Measurements from ENCODE around the gene DNAJB8.
A peak's percentile ranks its signal among the peaks of the same experiment; 100 is the strongest.

DNAJB8 gene

DNA sequence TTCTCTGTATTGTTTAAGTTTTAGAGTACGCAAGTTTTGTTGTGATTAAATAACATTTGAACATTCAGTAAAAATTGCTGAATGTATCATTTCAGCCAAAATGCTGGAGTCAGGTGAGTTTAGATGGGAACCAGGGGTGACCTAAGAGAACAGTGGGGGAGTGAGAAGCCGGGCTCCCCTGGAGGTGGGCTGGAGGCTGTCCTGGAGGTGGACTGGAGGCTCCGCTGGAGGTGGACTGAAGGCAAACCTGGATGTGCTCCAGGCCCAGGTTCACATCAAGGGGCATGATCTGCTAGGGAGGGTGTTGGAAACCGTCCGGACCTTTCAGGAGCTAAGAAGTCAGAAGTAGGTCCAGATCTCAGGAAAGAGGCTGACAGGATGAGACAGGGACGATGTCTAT lies 23.7 kb downstream of the DNAJB8 start:
- DNase-seq, result no peak

DNA sequence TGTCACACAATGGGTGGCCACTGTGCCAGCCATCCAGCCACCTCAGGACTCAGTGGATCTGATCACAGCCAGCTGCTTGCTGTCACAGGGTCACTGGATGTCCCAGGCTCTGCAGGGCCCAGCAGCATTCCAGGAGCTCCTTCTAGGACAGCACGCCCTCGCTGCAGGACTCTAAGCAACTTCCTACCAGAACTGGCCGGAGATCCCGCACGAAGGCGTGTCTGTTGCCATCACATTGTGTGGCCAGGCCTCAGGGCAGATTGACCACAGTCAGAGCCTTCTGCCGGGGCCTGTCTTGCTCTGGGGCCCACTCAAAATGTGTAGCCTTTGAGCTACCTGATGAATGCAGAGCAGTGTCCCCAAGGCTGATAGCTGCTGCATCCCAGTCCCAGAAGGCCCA lies 24.6 kb downstream of the DNAJB8 start:
- DNase-seq, result no peak

DNA sequence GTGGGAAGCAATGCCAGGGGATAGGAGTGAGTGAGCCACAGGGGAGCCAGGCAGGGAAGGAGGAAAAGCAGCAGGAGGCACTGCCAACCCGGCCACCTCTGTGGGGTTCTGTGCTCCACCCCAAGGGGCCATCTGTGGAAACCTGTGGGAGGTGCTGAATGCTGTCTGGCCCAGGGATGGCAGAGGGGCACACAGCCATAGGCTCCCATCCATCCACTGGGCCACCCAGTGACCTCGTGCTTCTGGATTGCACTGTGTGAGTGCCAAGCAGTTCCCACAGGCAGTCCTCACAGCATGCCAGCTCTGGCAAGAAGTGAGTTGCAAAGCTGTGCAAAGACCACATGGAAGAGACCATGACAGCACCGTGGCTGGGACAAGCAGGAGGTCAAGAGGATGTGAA lies 27.5 kb downstream of the DNAJB8 start:
- DNase-seq, result no peak

DNA sequence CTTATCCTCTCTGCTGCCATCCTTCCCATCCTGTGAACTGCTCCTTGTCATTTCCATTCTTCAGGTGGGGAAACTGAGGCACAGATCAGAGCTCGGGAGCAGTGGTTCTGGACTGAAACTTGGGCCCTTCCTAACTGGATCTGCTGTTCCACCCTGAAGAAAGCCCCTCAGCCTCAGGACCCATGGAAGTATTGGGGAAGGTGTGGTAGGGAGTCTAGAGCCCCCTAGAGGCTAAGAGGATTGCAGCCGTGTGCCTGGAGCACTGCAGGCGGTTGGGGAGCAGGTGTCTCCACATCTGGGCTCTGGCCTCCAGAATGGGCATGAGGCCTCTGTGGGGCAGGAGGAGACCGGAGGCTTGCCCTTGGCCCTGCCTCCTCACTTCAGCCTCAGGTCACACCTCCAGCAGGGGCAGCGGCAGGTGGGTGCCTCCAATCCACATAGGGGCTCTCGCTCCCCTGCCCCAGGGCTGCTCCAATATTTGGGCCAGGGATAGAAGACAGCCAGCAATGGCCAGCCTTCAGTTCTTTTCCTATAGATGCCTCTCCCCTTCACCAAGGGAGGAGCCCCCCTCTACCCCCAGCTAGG lies 28.1 kb downstream of the DNAJB8 start:
- peak; percentile 59 for DNase-seq

DNA sequence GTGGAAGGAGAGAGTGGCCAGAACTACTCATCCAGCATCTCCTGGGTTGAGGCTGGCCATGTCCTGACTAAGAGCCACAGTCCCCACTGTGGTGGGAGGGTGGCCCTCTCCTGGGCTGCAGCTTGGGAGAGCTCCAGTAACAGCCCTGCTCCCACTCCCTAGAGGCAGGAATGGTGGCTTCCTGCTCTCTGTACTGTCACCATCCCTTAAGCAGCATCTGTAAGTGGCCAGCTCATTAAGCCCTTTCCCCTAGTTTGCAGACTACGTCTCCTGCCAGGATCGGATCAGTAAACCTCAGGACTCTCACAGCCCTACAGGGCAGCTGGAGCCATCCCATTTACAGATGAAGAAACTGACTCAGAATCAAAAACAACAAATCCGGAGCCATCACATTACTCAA lies 30.5 kb downstream of the DNAJB8 start:
- DNase-seq, result no peak

DNA sequence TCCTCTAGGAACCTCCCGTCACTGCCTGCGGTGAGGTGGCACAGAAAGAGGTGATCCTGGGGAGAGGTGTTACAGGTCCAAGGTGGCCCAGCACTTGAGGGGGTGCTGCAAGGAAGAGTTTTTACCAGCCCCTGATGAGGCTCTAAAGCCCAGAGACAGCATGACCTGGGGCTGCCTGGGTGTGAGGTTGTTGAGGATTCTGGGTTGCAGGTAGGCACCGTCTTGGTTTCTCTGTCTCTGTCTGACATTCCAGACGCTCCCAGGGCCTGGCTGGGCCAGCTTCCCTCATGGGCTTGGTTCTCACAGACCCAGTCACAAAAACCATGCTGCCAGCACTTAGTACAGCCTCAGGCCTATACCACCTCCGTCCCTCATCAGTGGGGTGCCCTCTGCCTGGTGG lies 31.1 kb downstream of the DNAJB8 start:
- no peak for DNase-seq

- DNase-seq, result no peak
These were observed 31.6 kb downstream of the DNAJB8 start for GRCh38 chr3:128435058-128435457.

DNA sequence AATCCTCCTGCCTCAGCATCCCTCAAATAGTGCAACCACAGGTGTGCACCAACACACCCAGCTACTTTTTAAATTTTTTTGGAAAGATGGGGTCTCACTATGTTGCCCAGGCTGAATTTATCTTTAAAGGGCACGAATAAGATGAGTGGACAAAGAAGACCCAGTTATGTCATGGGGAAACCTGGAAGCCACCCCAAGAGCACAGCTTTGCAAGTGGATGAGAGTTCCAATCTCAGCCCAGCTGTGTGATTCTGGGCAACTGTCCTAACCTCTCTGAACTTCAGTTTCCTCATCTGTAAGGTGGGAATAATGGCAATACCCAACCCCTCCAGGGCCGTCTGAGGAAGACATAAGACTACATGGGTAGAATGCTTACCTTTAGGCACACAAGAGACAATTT lies 32.2 kb downstream of the DNAJB8 start:
- no peak for DNase-seq

DNA sequence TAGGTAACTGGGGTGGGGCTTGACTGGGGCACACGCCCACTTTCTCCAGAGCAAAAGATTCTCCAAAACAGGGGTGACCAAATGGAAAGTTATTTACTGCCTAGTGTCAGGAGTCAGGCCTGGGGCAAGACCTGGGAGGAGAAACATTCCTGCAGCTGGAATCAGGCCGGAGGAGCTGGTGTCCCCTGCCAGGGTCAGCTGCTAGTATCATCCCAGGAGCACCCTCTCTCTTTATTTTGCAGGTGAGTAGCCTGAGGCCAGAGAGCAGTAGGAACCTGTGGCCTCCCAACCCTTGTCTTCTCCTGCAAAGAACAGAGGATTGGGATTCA lies 32.9 kb downstream of the DNAJB8 start:
- DNase-seq, result no peak

DNA sequence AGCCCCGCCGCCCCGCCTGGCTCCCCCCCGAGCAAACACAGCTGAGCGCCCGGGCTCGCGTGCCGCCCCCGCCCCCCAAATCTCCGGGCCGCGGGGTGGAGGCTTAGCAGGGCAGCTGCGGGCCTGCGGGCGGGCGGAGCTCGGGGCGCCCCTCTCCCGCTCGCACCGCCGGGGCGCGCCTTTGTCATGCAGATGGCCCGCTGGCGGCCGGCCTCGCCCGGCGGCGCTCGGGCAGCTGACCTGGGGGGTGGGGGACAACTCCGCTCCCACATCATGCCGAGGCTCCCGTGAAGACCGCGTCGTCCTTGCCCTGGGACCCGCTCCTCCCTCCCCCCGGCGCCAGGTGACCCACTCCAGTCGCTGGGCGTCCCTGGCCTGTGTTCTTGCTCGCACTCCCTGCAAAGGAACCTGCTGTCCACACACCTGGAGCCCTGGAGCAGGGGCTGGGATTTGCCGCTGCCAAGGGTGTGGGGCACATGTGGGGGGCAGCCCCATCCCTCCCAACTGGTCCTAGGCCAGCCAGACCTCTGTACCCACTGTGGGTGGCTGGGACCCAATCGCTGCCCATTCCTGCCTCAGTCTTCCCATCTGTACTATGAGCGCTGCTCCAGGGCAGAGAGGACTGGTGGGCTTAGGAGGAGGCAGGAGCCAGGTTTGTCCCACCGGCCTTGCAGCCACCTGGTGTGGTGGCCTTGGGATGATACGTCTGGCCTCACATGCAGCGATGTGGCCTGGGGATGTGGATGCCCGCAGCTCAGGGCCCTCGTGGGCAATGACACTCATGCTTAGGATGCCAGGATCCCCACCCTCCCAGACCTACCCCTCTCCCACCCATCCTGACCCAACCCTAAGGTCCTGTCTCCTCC lies 33.5 kb downstream of the DNAJB8 start:
- peak; percentile 35 for DNase-seq

DNA sequence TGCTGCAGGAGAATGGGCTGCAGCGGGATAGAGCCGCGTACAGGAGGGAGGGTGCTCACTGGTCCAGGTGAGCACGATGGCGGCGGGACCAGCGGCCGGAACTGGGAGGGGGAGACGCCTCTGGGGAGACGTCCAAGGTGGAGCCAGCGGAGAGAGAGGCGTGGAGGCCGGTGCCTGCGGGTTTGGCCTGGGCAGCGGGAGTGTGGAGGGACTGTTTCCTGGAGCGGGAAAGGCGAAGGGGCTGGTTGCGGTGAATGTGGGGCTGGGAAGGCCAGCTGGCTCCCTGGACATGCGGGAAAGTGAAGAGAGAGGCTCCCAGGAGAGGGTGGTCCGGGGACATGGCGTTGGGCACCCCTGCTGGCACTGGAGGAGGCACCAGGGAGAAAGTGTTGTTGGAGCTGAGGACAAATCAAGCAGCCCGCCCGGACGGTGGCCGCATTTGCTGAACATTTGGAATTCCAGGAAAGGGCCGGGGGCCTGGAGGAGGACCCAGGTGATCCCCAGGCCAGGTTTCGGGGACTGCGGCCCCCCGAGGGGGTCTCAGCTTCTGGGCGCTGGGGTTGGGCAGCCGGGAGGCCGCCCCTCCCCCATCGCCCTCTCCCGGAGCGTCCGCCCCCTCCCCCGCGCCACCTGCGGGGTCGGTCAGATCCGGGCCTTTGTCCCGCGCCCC lies 34.3 kb downstream of the DNAJB8 start:
- no peak for DNase-seq

GRCh38 chr3:128431803-128432300 lies 34.8 kb downstream of the DNAJB8 start:
- no peak for DNase-seq

GRCh38 chr3:128430731-128431130 lies 36.0 kb downstream of the DNAJB8 start:
- no peak for DNase-seq

- DNase-seq, result no peak
These were observed 36.4 kb downstream of the DNAJB8 start for GRCh38 chr3:128430301-128430700.

- no peak for DNase-seq
These were observed 36.9 kb downstream of the DNAJB8 start for GRCh38 chr3:128429751-128430150.

DNA sequence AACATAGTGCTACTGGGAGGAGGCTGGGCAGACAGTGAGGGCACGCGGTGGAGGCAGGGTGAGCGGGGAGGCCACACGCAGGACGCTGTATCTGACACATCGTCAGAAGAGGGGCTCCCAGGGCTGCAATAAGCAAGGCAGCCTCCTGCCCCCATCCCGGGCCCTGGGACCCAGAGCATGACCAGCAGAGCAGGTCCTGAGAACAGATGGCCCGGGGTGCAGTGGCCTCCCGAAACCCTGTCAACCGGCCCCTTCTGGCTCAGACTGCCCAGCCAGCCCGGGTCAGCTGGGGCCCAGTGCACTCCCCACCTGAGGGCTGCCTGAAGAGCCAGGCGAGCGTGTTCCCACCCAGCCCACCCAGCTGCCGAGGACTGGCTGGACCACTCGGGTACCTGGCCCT lies 37.4 kb downstream of the DNAJB8 start:
- no peak for DNase-seq

- DNase-seq, result no peak
These were observed 38.5 kb downstream of the DNAJB8 start for GRCh38 chr3:128427872-128428822.

GRCh38 chr3:128427175-128427857 lies 39.4 kb downstream of the DNAJB8 start:
- DNase-seq, result no peak

- DNase-seq, result peak; percentile 61
These were observed 40.4 kb downstream of the DNAJB8 start for GRCh38 chr3:128426128-128426921.

DNA sequence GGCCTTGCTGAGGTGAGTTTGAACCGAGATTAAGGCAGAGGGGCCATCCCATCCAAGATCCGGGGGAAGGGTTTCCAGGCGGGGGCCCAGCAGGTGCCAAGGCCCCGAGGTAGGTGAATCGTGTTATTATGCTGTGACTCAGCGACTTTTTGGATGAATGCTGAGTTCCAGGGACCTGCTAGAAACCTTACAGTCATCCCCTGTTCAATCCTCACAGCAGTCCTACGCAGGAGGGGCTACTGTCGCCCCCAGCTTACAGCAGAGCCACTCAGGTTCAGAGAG lies 40.9 kb downstream of the DNAJB8 start:
- DNase-seq, result no peak

DNA sequence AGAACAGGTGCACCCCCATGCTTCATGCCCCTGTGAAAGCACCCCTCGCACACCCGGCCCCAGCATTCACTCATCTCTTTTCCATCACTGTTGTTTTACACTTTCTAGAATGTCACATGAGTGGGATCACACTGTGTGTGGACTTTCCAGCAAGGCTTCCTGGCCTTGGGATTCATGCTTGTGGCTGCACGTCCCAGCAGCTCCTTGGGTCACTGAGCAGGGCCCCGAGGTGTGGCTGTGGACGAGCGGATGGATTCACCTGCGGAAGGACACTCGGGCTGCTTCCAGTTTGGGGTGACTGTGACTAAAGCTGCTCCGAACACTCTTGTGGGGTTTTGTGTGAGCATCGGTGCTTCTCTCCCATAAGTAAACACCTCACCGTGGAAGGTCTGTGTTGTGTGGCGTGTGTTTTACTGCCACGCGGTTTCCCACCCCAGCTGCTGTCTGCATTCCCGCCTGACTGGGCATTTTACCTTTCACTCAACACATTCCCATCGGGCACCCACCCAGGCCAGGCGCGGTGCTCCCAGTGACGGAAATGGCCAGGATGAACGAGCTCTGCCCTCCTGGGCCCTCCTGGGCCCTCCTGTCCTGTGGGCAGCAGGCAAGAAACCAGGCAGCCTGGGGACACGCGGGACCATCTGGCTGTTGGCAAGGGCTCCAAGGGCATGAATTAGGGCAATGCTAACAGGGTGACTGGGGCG lies 41.4 kb downstream of the DNAJB8 start:
- DNase-seq, result no peak

Measured in NCI-H82 (cell line).